Neural progenitor cell (in vitro differentiated cells): ENCODE data around the gene EPX. TPM values are rescaled to one million over a fixed set of nuclear protein-coding genes. Genes with fewer than 3 reads are reported as not detected.

Source experiments
- DNase-seq: peaks from one replicate; pipeline ENCODE4 v3.0.0-alpha.2; 2016; ENCODE audit warnings: low spot score
- H2AFZ ChIP-seq: fragments of 200-600 bp; sonication (generic); replicated peaks from 2 replicates; pipeline ENCODE4 v1.6.1; 2016; ENCODE audit warnings: antibody characterized with exemption
- H3F3A ChIP-seq: fragments of 200-600 bp; sonication (generic); 2 replicates; pipeline ENCODE4 v1.6.1; 2016; ENCODE audit warnings: antibody characterized with exemption, low read depth
- H3K27ac ChIP-seq: fragments of 200-600 bp; sonication (generic); 2 replicates; pipeline ENCODE4 v1.5.1; 2016; ENCODE audit warnings: mild to moderate bottlenecking
- H3K27me3 ChIP-seq: fragments of 200-600 bp; sonication (generic); 2 replicates; pipeline ENCODE4 v1.6.1; 2016; ENCODE audit warnings: mild to moderate bottlenecking, moderate library complexity
- H3K36me3 ChIP-seq: fragments of 200-600 bp; sonication (generic); 2 replicates; pipeline ENCODE4 v1.5.1; 2016
- H3K4me1 ChIP-seq: fragments of 200-600 bp; sonication (generic); 2 replicates; pipeline ENCODE4 v1.6.1; 2016; ENCODE audit warnings: mixed run types
- H3K4me2 ChIP-seq: fragments of 200-600 bp; sonication (generic); 2 replicates; pipeline ENCODE4 v1.6.1; 2016
- H3K4me3 ChIP-seq: fragments of 200-600 bp; sonication (generic); 2 replicates; pipeline ENCODE4 v1.5.1; 2016
- H3K79me2 ChIP-seq: fragments of 200-600 bp; sonication (generic); 2 replicates; pipeline ENCODE4 v1.6.1; 2016; ENCODE audit warnings: low read depth
- H3K9ac ChIP-seq: fragments of 200-600 bp; sonication (generic); 2 replicates; pipeline ENCODE4 v1.6.1; 2016
- H3K9me3 ChIP-seq: fragments of 200-600 bp; sonication (generic); 2 replicates; pipeline ENCODE4 v1.5.1; 2016; ENCODE audit warnings: low read depth
- H4K20me1 ChIP-seq: fragments of 200-600 bp; sonication (generic); 2 replicates; pipeline ENCODE4 v1.6.1; 2016; ENCODE audit warnings: low read depth
- H3K27ac Mint-ChIP-seq: 3 replicates; pipeline ENCODE4 v1.8.0; 2021; ENCODE audit warnings: mixed read lengths
- H3K27me3 Mint-ChIP-seq: 2 replicates; pipeline ENCODE4 v1.8.0; 2022; ENCODE audit warnings: low read depth, mild to moderate bottlenecking, inconsistent platforms, moderate library complexity, mixed read lengths; ENCODE audit not compliant: insufficient read depth
- H3K36me3 Mint-ChIP-seq: 3 replicates; pipeline ENCODE4 v1.8.0; 2021; ENCODE audit warnings: mixed read lengths
- H3K4me1 Mint-ChIP-seq: 3 replicates; pipeline ENCODE4 v1.8.0; 2021; ENCODE audit warnings: mixed read lengths
- H3K4me3 Mint-ChIP-seq: 3 replicates; pipeline ENCODE4 v1.8.0; 2021; ENCODE audit warnings: mild to moderate bottlenecking, moderate library complexity, mixed read lengths
- H3K9me3 Mint-ChIP-seq: 3 replicates; pipeline ENCODE4 v1.8.0; 2020; ENCODE audit warnings: mixed read lengths
- CTCF ChIP-seq: fragments of 200-600 bp; sonication (generic); IDR thresholded peaks from 2 replicates; pipeline ENCODE4 v1.5.1; 2017; ENCODE audit warnings: antibody characterized with exemption, mild to moderate bottlenecking
- EZH2 ChIP-seq: fragments of 200-600 bp; sonication (generic); IDR thresholded peaks from 2 replicates; pipeline ENCODE4 v1.6.1; 2017; ENCODE audit warnings: antibody characterized with exemption, mild to moderate bottlenecking, moderate library complexity
- EZH2phosphoT487 ChIP-seq: fragments of 200-600 bp; sonication (generic); IDR thresholded peaks from 2 replicates; pipeline ENCODE4 v1.6.1; 2017; ENCODE audit warnings: antibody characterized with exemption
- total RNA-seq: library from RNA; depleted of rRNA; stranded (reverse); fragments of >200 nt; gene quantifications from 2 replicates; pipeline ENCODE4 v1.2.3, GENCODE V29; 2015; ENCODE audit warnings: low replicate concordance

EPX gene
- total RNA-seq, 1 donor from 2014 or later = not detected

GRCh38 chr17:58165981-58166380 is 26.5 kb upstream of the EPX start:
- H3K27me3 Mint-ChIP-seq = peaks cover 6% of the 10 kb centered on the region
- H3K4me3 ChIP-seq = no peak overlapping the region

GRCh38 chr17:58166682-58167081 is 25.8 kb upstream of the EPX start, which contains the start of gene OR4D2:
Gene OR4D2, plus strand, starts transcription at chr17:58166982. Its CDS starts 2,674 bp downstream, at chr17:58169656.
- H3K27ac Mint-ChIP-seq = no peak within 1 kb of the TSS
- H3K36me3 Mint-ChIP-seq = no peaks in the 10 kb centered on the region
- H3K4me1 ChIP-seq = no peaks in the 10 kb centered on the region
- no peak within 1 kb of the TSS for H3K9ac ChIP-seq
- no peaks in the 10 kb centered on the region for H3K79me2 ChIP-seq
- no peak within 1 kb of the TSS for H2AFZ ChIP-seq
- no peak within 1 kb of the TSS for H3K4me3 Mint-ChIP-seq
- H3F3A ChIP-seq = no peaks in the 10 kb centered on the region
- peaks cover 6% of the 10 kb centered on the region for H3K27me3 Mint-ChIP-seq
- no peak within 1 kb of the TSS for H3K4me3 ChIP-seq
- H3K36me3 ChIP-seq = no peaks in the 10 kb centered on the region
- no peak within 1 kb of the TSS for H3K4me2 ChIP-seq
- TF ChIP-seq CTCF = no peak
- no peak for TF ChIP-seq EZH2
- no peak for TF ChIP-seq EZH2phosphoT487
- no peaks in the 10 kb centered on the region for H3K4me1 Mint-ChIP-seq
- no peaks in the 10 kb centered on the region for H3K9me3 Mint-ChIP-seq
- peaks cover 91% of the 10 kb centered on the region for H3K27me3 ChIP-seq
- no peak within 1 kb of the TSS for H3K27ac ChIP-seq
- H4K20me1 ChIP-seq = no peaks in the 10 kb centered on the region
- no peaks in the 10 kb centered on the region for H3K9me3 ChIP-seq
- no peak for DNase-seq

More at GRCh38 chr17:58165981-58166380, 26.5 kb upstream of the EPX start:
- Histone ChIP-seq H3K4me1 (no peaks in the 10 kb centered on the region), H4K20me1 (no peaks in the 10 kb centered on the region), H3F3A (no peaks in the 10 kb centered on the region), H3K9me3 (no peaks in the 10 kb centered on the region), H3K79me2 (no peaks in the 10 kb centered on the region), H3K36me3 (no peaks in the 10 kb centered on the region), H3K27ac (no peak overlapping the region), H3K4me2 (no peak overlapping the region), H2AFZ (no peak overlapping the region), H3K9ac (no peak overlapping the region), H3K27me3 (peaks cover 96% of the 10 kb centered on the region)
- Mint-ChIP-seq H3K9me3 (no peaks in the 10 kb centered on the region), H3K36me3 (no peaks in the 10 kb centered on the region), H3K4me3 (no peak overlapping the region), H3K27ac (no peak overlapping the region), H3K4me1 (no peaks in the 10 kb centered on the region)
- DNase-seq = no peak
- no peak for TF ChIP-seq EZH2
- no peak for TF ChIP-seq EZH2phosphoT487
- TF ChIP-seq CTCF = no peak

GRCh38 chr17:58170622-58171021 is 21.9 kb upstream of the EPX start:
- peaks cover 11% of the 10 kb centered on the region for H3K27me3 Mint-ChIP-seq
- Histone ChIP-seq H3K36me3 (no peaks in the 10 kb centered on the region), H3K27ac (no peak overlapping the region), H3F3A (no peaks in the 10 kb centered on the region), H3K9me3 (no peaks in the 10 kb centered on the region), H2AFZ (no peak overlapping the region), H3K27me3 (peaks cover 79% of the 10 kb centered on the region), H3K4me2 (no peak overlapping the region), H4K20me1 (no peaks in the 10 kb centered on the region), H3K79me2 (no peaks in the 10 kb centered on the region), H3K4me1 (no peaks in the 10 kb centered on the region), H3K4me3 (no peak overlapping the region), H3K9ac (no peak overlapping the region)
- H3K4me3 Mint-ChIP-seq = no peak overlapping the region
- no peaks in the 10 kb centered on the region for H3K4me1 Mint-ChIP-seq
- DNase-seq = no peak
- no peak overlapping the region for H3K27ac Mint-ChIP-seq
- TF ChIP-seq CTCF = no peak
- no peak for TF ChIP-seq EZH2
- no peak for TF ChIP-seq EZH2phosphoT487
- no peaks in the 10 kb centered on the region for H3K9me3 Mint-ChIP-seq
- no peaks in the 10 kb centered on the region for H3K36me3 Mint-ChIP-seq
